ENCODE data around the gene HHEX.

HHEX gene

GRCh38 chr10:92692697-92693533, 3.2 kb downstream of the HHEX start:
- DNase-seq (ENCODE audit: extremely low read depth in 1 of 2, low read depth in 1 of 2), result no peak

- no peak for DNase-seq (ENCODE audit: extremely low read depth in 1 of 2, low read depth in 1 of 2)
Observed at GRCh38 chr10:92693534-92693893, 3.8 kb downstream of the HHEX start.

GRCh38 chr10:92695679-92696605, 6.2 kb downstream of the HHEX start:
- DNase-seq (ENCODE audit: extremely low read depth in 1 of 2, low read depth in 1 of 2), result no peak

GRCh38 chr10:92696606-92697383, 7.0 kb downstream of the HHEX start:
- DNase-seq (ENCODE audit: extremely low read depth in 1 of 2, low read depth in 1 of 2), result no peak

- no peak for DNase-seq (ENCODE audit: extremely low read depth in 1 of 2, low read depth in 1 of 2)
Observed at GRCh38 chr10:92697663-92698511, 8.1 kb downstream of the HHEX start.

GRCh38 chr10:92699193-92699517, 9.4 kb downstream of the HHEX start:
- DNase-seq (ENCODE audit: extremely low read depth in 1 of 2, low read depth in 1 of 2), result no peak

- DNase-seq (ENCODE audit: extremely low read depth in 1 of 2, low read depth in 1 of 2), result peak in 1 of 2 donors; percentile 5
Observed at GRCh38 chr10:92699518-92700381, 10.0 kb downstream of the HHEX start.

- no peak for DNase-seq (ENCODE audit: extremely low read depth in 1 of 2, low read depth in 1 of 2)
Observed at GRCh38 chr10:92702301-92702916, 12.7 kb downstream of the HHEX start.

- DNase-seq (ENCODE audit: extremely low read depth in 1 of 2, low read depth in 1 of 2), result no peak
Observed at GRCh38 chr10:92712016-92712889, 22.5 kb downstream of the HHEX start.

GRCh38 chr10:92714152-92714845, 24.5 kb downstream of the HHEX start:
- DNase-seq (ENCODE audit: extremely low read depth in 1 of 2, low read depth in 1 of 2), result no peak

- no peak for DNase-seq (ENCODE audit: extremely low read depth in 1 of 2, low read depth in 1 of 2)
Observed at GRCh38 chr10:92714872-92715271, 25.1 kb downstream of the HHEX start.

GRCh38 chr10:92719991-92720830, 30.5 kb downstream of the HHEX start:
- no peak for DNase-seq (ENCODE audit: extremely low read depth in 1 of 2, low read depth in 1 of 2)

- no peak for DNase-seq (ENCODE audit: extremely low read depth in 1 of 2, low read depth in 1 of 2)
Observed at GRCh38 chr10:92720831-92721165, 31.0 kb downstream of the HHEX start.

GRCh38 chr10:92722349-92722748, 32.6 kb downstream of the HHEX start:
- no peak for DNase-seq (ENCODE audit: extremely low read depth in 1 of 2, low read depth in 1 of 2)

- DNase-seq (ENCODE audit: extremely low read depth in 1 of 2, low read depth in 1 of 2), result no peak
Observed at GRCh38 chr10:92727141-92727540, 37.4 kb downstream of the HHEX start.

- no peak for DNase-seq (ENCODE audit: extremely low read depth in 1 of 2, low read depth in 1 of 2)
Observed at GRCh38 chr10:92727550-92727949, 37.8 kb downstream of the HHEX start.

- no peak for DNase-seq (ENCODE audit: extremely low read depth in 1 of 2, low read depth in 1 of 2)
Observed at GRCh38 chr10:92729886-92730285, 40.1 kb downstream of the HHEX start.

Data from activated CD8-positive, alpha-beta memory T cell treated with anti-CD3 and anti-CD28 coated beads for 1 hour (primary cell).